RPMI8226 (cell line): ENCODE measurements around the gene PCDHGA6.
"Not testable (repeated sequence)": the region's sequence is repeated elsewhere in the genome, so short reads cannot be mapped to it uniquely, and the experiment has no call there.

Experiments used
- DNase-seq: peaks from one replicate; pipeline ENCODE4 v3.0.0-alpha.2; 2015

PCDHGA6 gene

DNA sequence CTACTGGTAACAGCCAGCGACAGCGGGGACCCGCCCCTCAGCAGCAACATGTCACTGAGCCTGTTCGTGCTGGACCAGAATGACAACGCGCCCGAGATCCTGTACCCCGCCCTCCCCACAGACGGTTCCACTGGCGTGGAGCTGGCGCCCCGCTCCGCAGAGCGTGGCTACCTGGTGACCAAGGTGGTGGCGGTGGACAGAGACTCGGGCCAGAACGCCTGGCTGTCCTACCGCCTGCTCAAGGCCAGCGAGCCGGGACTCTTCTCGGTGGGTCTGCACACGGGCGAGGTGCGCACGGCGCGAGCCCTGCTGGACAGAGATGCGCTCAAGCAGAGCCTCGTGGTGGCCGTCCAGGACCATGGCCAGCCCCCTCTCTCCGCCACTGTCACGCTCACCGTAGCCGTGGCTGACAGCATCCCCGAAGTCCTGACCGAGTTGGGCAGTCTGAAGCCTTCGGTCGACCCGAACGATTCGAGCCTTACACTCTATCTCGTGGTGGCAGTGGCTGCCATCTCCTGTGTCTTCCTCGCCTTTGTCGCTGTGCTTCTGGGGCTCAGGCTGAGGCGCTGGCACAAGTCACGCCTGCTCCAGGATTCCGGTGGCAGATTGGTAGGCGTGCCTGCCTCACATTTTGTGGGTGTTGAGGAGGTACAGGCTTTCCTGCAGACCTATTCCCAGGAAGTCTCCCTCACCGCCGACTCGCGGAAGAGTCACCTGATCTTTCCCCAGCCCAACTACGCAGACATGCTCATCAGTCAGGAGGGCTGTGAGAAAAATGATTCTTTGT is 20.9 kb downstream of the PCDHGA6 start:
- not testable (repeated sequence) for DNase-seq

DNA sequence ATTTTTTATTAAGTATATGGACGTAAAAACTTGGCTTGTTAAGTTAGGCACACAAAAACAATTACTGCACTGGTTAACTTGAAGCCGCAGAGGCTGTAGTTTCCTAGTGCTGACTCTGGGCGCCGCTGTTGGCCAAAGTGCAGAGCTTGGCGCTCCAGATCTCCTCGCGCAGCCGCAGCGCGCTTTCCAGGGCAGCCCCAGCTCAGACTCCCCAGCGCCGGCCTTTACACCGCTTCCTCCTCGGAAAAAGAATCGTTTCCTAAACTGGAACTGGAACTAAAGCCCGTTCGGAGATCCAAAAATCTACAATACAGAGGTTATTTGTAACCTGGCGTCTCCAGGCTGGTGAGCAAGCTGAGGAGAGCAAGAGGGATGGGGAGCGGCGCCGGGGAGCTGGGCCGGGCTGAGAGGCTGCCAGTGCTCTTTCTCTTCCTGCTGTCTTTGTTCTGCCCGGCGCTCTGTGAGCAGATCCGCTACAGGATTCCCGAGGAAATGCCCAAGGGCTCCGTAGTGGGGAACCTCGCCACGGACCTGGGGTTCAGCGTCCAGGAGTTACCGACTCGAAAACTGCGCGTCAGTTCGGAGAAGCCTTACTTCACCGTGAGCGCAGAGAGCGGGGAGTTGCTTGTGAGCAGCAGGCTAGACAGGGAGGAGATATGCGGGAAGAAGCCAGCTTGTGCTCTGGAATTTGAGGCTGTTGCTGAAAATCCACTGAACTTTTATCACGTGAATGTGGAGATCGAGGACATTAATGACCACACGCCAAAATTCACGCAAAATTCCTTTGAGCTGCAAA is 24.3 kb downstream of the PCDHGA6 start, which contains the start of gene PCDHGB5:
PCDHGB5 (plus strand) TSS at position 192 of the 796 bp plus-strand sequence; CDS start at position 373, 181 bp downstream.
- peak; percentile 56 for DNase-seq

DNA sequence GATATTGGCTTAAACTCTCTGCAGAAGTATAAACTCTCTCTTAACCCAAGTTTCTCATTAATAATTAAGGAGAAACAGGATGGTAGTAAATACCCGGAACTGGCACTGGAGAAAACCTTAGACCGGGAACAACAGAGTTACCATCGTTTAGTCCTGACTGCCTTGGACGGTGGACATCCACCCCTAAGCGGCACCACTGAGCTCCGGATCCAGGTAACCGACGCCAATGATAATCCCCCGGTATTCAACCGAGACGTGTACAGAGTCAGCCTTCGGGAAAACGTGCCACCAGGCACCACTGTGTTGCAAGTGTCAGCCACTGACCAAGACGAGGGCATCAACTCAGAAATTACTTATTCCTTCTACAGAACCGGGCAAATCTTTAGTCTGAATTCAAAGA is 24.9 kb downstream of the PCDHGA6 start:
- DNase-seq: no peak

- no peak for DNase-seq
These were observed 26.0 kb downstream of the PCDHGA6 start for GRCh38 chr5:141399555-141400258.

DNA sequence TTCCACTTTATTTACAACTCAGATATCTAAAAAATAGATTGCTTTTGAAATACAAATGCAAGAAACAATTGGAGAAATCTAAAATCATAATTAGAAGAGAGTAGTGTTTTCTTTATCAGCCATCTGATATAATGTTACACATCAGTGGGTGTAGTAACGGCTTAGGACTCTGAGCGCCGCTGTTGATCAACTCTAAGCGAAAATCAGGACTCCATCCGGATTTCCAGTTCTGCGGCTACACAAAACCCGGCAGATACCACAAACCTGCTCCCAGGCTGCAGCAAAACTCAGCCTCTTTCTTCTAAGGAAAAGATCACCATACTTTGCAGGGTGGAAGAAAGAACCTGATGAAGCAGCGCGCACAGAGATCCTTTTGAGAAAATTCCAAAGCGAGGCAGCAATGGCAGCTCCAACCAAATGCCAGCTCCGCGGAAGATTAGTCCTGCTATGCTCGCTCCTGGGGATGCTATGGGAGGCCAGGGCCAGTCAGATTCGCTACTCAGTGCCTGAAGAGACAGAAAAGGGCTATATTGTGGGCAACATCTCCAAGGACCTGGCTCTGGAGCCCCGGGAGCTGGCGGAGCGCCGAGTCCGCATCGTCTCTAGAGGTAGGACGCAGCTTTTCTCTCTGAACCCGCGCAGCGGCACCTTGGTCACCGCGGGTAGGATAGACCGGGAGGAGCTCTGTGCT is 29.0 kb downstream of the PCDHGA6 start, which contains the start of gene PCDHGA9:
PCDHGA9 (plus strand) TSS at position 226 of the 691 bp plus-strand sequence; CDS start at position 401, 175 bp downstream.
- peak; percentile 53 for DNase-seq

- no peak for DNase-seq
These were observed 29.7 kb downstream of the PCDHGA6 start for GRCh38 chr5:141403387-141403786.

- DNase-seq: peak; percentile 21
These were observed 34.3 kb downstream of the PCDHGA6 start, which contains the start of gene PCDHGB6 for GRCh38 chr5:141407790-141408505. PCDHGB6 (plus strand) TSS chr5:141408021; CDS start chr5:141408203, 182 bp downstream.

DNA sequence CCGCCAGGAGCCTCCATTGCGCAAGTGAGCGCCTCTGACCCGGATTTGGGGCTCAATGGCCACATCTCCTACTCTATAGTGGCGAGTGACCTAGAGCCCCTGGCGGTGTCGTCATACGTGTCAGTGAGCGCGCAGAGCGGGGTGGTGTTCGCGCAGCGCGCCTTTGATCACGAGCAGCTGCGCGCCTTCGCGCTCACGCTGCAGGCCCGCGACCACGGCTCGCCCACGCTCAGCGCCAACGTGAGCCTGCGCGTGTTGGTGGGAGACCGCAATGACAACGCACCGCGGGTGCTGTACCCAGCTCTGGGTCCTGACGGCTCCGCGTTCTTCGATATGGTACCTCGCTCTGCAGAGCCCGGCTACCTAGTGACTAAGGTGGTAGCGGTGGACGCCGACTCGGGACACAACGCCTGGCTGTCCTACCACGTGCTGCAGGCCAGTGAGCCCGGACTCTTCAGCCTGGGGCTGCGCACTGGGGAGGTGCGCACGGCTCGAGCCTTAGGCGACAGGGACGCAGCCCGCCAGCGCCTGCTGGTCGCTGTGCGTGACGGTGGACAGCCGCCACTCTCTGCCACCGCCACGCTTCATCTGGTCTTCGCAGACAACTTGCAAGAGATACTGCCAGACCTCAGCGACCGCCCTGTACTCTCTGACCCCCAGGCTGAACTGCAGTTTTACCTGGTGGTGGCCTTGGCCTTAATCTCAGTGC is 36.1 kb downstream of the PCDHGA6 start:
- no peak for DNase-seq

GRCh38 chr5:141411575-141411974 is 37.9 kb downstream of the PCDHGA6 start:
- no peak for DNase-seq

DNA sequence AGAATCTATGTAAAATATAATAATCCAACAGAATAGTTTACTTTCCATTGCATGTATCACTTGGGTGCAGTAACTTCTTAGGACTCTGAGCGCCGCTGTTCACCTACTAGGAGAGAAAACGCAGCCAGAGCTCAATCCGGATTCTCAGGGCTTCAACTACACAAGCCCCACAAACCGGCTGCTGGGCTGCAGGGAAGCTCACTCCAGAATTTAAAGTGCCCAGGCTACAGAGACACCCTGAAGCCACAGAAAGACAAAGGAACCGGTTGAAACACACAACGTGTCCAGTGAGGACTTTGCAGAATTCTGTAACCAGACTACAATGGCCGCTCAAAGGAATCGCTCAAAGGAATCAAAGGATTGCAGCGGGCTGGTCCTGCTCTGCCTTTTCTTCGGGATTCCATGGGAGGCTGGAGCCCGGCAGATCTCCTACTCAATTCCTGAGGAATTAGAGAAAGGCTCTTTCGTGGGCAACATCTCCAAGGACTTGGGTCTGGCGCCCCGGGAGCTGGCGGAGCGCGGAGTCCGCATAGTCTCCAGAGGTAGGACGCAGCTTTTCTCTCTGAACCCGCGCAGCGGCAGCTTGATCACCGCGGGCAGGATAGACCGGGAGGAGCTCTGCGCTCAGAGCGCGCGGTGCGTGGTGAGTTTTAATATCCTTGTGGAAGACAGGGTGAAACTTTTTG is 39.3 kb downstream of the PCDHGA6 start, which contains the start of gene PCDHGA10:
PCDHGA10 (plus strand) TSS at position 134 of the 686 bp plus-strand sequence; CDS start at position 323, 189 bp downstream.
- DNase-seq: peak; percentile 62

DNA sequence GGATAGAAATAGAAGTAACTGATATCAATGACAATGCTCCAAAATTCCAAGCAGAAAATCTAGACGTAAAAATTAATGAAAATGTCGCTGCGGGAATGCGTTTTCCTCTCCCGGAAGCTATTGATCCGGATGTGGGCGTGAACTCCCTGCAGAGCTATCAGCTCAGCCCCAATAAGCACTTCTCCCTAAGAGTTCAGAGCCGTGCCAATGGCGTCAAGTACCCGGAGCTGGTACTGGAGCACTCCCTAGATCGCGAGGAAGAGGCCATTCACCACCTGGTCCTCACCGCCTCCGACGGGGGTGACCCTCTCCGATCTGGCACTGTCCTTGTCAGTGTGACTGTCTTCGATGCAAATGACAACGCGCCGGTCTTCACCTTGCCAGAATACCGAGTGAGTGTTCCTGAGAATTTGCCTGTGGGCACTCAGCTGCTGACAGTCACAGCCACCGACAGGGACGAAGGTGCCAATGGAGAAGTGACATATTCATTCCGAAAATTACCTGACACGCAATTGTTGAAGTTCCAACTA is 39.9 kb downstream of the PCDHGA6 start:
- DNase-seq: no peak

- DNase-seq: not testable (repeated sequence)
These were observed 41.0 kb downstream of the PCDHGA6 start for GRCh38 chr5:141414548-141415274.

DNA sequence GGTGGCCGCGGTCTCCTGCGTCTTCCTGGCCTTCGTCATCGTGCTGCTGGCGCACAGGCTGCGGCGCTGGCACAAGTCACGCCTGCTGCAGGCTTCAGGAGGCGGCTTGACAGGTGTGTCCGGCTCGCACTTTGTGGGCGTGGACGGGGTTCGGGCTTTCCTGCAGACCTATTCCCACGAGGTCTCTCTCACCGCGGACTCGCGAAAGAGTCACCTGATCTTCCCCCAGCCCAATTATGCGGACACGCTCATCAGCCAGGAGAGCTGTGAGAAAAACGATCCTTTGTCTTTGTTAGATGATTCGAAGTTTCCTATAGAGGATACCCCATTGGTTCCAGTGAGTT is 41.6 kb downstream of the PCDHGA6 start:
- DNase-seq: not testable (repeated sequence)

DNA sequence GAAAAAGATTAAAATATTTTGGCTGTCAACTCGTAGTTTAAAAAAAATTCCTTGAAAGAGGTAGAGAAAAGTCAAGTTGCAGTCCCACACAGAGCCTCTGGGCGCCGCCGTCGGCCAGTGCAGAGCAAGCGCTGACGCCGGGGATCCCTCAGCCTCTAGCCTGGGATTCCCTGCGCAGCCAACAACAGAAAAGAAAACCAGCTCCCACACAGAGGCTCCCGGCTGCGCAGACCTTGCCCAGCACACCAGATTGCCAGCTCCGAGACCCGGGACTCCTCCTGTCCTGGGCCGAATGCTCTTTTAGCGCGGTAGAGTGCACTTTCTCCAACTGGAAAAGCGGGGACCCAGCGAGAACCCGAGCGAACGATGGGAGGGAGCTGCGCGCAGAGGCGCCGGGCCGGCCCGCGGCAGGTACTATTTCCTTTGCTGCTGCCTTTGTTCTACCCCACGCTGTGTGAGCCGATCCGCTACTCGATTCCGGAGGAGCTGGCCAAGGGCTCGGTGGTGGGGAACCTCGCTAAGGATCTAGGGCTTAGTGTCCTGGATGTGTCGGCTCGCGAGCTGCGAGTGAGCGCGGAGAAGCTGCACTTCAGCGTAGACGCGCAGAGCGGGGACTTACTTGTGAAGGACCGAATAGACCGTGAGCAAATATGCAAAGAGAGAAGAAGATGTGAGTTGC is 43.9 kb downstream of the PCDHGA6 start, which contains the start of gene PCDHGB7:
PCDHGB7 (plus strand) TSS at position 184 of the 679 bp plus-strand sequence; CDS start at position 367, 183 bp downstream.
- peak; percentile 55 for DNase-seq

GRCh38 chr5:141419074-141419880 is 45.6 kb downstream of the PCDHGA6 start:
- no peak for DNase-seq

DNA sequence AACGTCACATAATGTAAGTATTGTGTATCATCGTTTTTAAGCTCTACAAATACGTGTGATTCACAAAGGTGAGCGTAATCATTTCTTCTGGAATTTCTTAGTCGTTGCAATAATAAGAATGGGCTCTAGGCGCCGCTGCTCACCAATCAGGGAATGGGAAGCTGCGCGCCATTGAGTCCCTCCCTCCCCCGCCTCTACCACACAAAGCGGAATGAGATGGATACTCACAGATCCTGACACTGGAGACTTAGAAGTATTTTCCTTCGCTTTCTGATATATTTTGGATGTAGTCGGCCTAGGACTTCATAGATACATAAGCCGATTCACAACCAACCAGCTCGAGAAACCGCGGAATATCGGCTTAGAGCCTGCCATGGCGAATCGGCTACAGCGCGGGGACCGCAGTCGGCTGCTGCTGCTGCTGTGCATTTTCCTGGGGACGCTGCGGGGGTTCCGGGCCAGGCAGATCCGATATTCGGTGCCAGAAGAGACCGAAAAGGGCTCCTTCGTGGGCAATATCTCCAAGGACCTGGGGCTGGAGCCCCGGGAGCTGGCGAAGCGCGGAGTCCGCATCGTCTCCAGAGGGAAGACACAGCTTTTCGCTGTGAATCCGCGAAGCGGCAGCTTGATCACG is 47.3 kb downstream of the PCDHGA6 start, which contains the start of gene PCDHGA11:
PCDHGA11 (plus strand) TSS at position 197 of the 634 bp plus-strand sequence; CDS start at position 374, 177 bp downstream.
- peak; percentile 26 for DNase-seq

- DNase-seq: no peak
These were observed 47.8 kb downstream of the PCDHGA6 start for GRCh38 chr5:141421489-141421855.
